Mucosa of descending colon (tissue), 3 donors: ENCODE measurements around the gene ZNF532. TPM values are rescaled to one million over a fixed set of nuclear protein-coding genes. Genes with fewer than 3 reads are reported as not detected.

Experiments used
- ATAC-seq: fragments of 200-7000 bp; cut with Tn5 transposase; one replicate; pipeline ENCODE4 v1.9.1; 2020; ENCODE audit warnings: mild to moderate bottlenecking, moderate library complexity
- DNase-seq, 3 donors: peaks; one replicate each; pipeline ENCODE4 v3.0.0-alpha.2; 2020
- H3K36me3 ChIP-seq: fragments of 200-600 bp; one replicate; pipeline ENCODE4 v1.8.0; 2021; ENCODE audit warnings: low read depth, mild to moderate bottlenecking
- H3K4me1 ChIP-seq: fragments of 200-600 bp; one replicate; pipeline ENCODE4 v1.8.0; 2021; ENCODE audit warnings: low read depth, mild to moderate bottlenecking
- H3K4me3 ChIP-seq: fragments of 200-600 bp; one replicate; pipeline ENCODE4 v1.8.0; 2021; ENCODE audit warnings: mild to moderate bottlenecking
- H3K9me3 ChIP-seq: fragments of 200-600 bp; one replicate; pipeline ENCODE4 v1.8.0; 2021; ENCODE audit warnings: mild to moderate bottlenecking
- intact Hi-C, 2 donors: fragments of 100-400 bp; cut with DNase I in 1 of 2; cut with micrococcal nuclease in 1 of 2; formaldehyde crosslinking; loops; one replicate each; pipeline versions ENCODE4 v1.11.0 to v1.11.1; 2022; cut with DNase I, micrococcal nuclease
- total RNA-seq, 3 donors: library from RNA; stranded (reverse); fragmentation: NEBNext Ultra II Directional in 2 of 3; extraction: Animal tissue kit (Norgen Biotek cat#: 25700) in 2 of 3; gene quantifications; one replicate each; pipeline versions ENCODE4 v1.2.1 to v1.2.4, GENCODE V29; 2021 to 2023
- TF ChIP-seq, protein P1 (sequence below): fragments of 200-600 bp; IDR thresholded peaks from one replicate; pipeline ENCODE4 v1.8.0; 2022; ENCODE audit warnings: antibody characterized with exemption, mild to moderate bottlenecking
- donor health status: DM: no; HTN: no; CAD: no; lungs with moderate emphysema.
- donor health status: DM: no; HTN: no; CAD: no.
- donor health status: DM: no; HTN: yes; CAD: no.

The ZNF532 gene
- total RNA-seq, 3 donors from 2014 or later = 11.2 to 104 (median 16.3) TPM

- intact Hi-C loops = no loop called here
- H3K4me3 ChIP-seq = no peak overlapping the region
- H3K4me1 ChIP-seq = no peaks in the 10 kb centered on the region
- ATAC-seq (no peak), DNase-seq (no peak)
- TF ChIP-seq, protein P1, sequence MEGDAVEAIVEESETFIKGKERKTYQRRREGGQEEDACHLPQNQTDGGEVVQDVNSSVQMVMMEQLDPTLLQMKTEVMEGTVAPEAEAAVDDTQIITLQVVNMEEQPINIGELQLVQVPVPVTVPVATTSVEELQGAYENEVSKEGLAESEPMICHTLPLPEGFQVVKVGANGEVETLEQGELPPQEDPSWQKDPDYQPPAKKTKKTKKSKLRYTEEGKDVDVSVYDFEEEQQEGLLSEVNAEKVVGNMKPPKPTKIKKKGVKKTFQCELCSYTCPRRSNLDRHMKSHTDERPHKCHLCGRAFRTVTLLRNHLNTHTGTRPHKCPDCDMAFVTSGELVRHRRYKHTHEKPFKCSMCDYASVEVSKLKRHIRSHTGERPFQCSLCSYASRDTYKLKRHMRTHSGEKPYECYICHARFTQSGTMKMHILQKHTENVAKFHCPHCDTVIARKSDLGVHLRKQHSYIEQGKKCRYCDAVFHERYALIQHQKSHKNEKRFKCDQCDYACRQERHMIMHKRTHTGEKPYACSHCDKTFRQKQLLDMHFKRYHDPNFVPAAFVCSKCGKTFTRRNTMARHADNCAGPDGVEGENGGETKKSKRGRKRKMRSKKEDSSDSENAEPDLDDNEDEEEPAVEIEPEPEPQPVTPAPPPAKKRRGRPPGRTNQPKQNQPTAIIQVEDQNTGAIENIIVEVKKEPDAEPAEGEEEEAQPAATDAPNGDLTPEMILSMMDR = no peak
- H3K9me3 ChIP-seq = no peaks in the 10 kb centered on the region
- no peaks in the 10 kb centered on the region for H3K36me3 ChIP-seq
Observed at GRCh38 chr18:58928386-58928785, 63.7 kb downstream of the ZNF532 start.

DNA sequence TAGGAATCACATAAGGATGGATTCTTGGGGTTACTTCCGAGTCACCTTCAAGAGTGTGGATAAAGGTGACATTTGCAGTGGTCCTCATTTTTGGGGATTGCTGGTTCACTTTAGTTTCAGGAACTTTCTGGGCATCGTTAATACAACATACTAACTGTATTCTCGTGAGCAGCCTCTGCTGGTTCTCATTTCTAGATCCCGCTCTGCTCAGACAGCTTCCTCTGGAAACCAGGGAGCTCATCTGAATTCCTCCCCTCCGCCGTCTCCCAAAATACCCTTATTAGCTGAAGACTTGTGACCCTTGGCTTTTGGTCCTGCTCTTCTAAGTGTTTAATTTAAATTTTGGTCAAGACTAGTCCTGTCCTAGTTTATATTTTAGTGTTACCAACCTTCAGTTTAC lies 64.5 kb downstream of the ZNF532 start:
- H3K4me1 ChIP-seq = no peaks in the 10 kb centered on the region
- H3K36me3 ChIP-seq = no peaks in the 10 kb centered on the region
- H3K9me3 ChIP-seq = no peaks in the 10 kb centered on the region
- intact Hi-C loops = no loop called here
- TF ChIP-seq, protein P1 = no peak
- H3K4me3 ChIP-seq = no peak overlapping the region
- ATAC-seq (no peak), DNase-seq (no peak)

GRCh38 chr18:58934356-58934755 lies 69.7 kb downstream of the ZNF532 start:
- intact Hi-C loops = loop anchor here in 1 of 2 donors (10.0 kb wide), 1 partner anchor 150 kb away; no protein-coding TSS in a partner anchor
- H3K9me3 ChIP-seq = no peaks in the 10 kb centered on the region

DNA sequence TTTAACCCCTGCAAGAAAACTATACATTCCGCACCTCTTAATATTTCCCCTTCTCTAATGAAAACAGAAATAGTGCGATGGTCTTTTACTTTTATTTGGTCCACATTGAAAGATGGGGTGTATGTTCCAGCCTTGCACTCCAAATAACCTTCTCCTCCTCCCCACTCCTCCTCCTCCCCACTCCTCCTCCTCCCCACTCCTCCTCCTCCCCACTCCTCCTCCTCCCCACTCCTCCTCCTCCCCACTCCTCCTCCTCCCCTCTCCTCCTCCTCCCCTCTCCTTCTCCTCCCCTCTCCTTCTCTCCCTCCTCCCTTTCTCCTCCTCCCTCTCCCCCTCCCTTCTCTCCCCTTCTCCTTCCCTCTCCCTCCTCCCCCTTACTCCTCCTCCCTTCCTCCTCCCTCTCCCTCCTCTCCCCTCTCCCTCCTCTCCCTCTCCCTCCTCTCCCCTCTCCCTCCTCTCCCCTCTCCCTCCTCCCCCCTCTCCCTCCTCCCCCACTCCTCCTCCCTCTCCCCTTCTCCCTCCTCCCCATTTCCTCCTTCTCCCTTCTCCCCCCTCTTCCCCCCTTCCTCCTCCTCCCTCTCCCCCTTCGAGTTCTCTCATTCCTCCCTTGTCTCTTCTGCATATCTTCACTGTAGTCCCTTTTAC lies 70.4 kb downstream of the ZNF532 start:
- no peak for DNase-seq
- intact Hi-C loops = loop anchor here in 1 of 2 donors (10.0 kb wide), 1 partner anchor 150 kb away; no protein-coding TSS in a partner anchor
- Histone ChIP-seq H3K4me1 (no peaks in the 10 kb centered on the region), H3K36me3 (no peaks in the 10 kb centered on the region), H3K4me3 (no peak overlapping the region), H3K9me3 (no peaks in the 10 kb centered on the region)
- no peak for ATAC-seq
- TF ChIP-seq, protein P1 = no peak

More at GRCh38 chr18:58934356-58934755, 69.7 kb downstream of the ZNF532 start:
- Histone ChIP-seq H3K36me3 (no peaks in the 10 kb centered on the region), H3K4me1 (no peaks in the 10 kb centered on the region), H3K4me3 (no peak overlapping the region)
- TF ChIP-seq, protein P1 = no peak
- DNase-seq (no peak), ATAC-seq (no peak)

GRCh38 chr18:58937071-58937886 lies 72.6 kb downstream of the ZNF532 start:
- TF ChIP-seq, protein P1 = no peak
- no peak overlapping the region for H3K4me3 ChIP-seq
- ATAC-seq = no peak
- H3K36me3 ChIP-seq = no peaks in the 10 kb centered on the region
- no peaks in the 10 kb centered on the region for H3K9me3 ChIP-seq
- DNase-seq = no peak
- H3K4me1 ChIP-seq = no peaks in the 10 kb centered on the region
- intact Hi-C loops = loop anchor here in 1 of 2 donors (10.0 kb wide), 1 partner anchor 152 kb away; no protein-coding TSS in a partner anchor
